Neural cell (in vitro differentiated cells): ENCODE data around the gene PHACTR3. TPM values are rescaled to one million over a fixed set of nuclear protein-coding genes. Genes with fewer than 3 reads are reported as not detected.

Experiments used
- H2AFZ ChIP-seq: fragments of 200-600, 300-800 bp; sonication (generic), shearing (Covaris generic); 2 replicates; pipeline ENCODE4 v1.6.0; 2014; ENCODE audit warnings: low read depth, mild to moderate bottlenecking, antibody characterized with exemption, low read length, moderate library complexity
- H3F3A ChIP-seq: fragments of 200-600 bp; shearing (Covaris generic); 2 replicates; pipeline ENCODE4 v1.6.1; 2016; ENCODE audit warnings: mild to moderate bottlenecking, moderate library complexity, mixed read lengths, antibody characterized with exemption, low read length; ENCODE audit not compliant: insufficient read depth, poor library complexity, severe bottlenecking
- H3K27ac ChIP-seq: fragments of 200-600, 300-800 bp; sonication (generic), shearing (Covaris generic); 2 replicates; pipeline ENCODE4 v1.5.1; 2014; ENCODE audit warnings: mild to moderate bottlenecking, low read length, moderate library complexity
- H3K27me3 ChIP-seq: fragments of 300-800, 200-600 bp; sonication (generic), shearing (Covaris generic); 2 replicates; pipeline ENCODE4 v1.6.0; 2014; ENCODE audit warnings: mild to moderate bottlenecking, low read depth, low read length, moderate library complexity; ENCODE audit not compliant: insufficient read depth
- H3K36me3 ChIP-seq: fragments of 300-800, 200-600 bp; sonication (generic), shearing (Covaris generic); 2 replicates; pipeline ENCODE4 v1.5.1; 2014; ENCODE audit warnings: mild to moderate bottlenecking, antibody characterized with exemption, low read length, moderate library complexity; ENCODE audit not compliant: insufficient read depth
- H3K4me2 ChIP-seq: fragments of 300-800, 200-600 bp; sonication (generic), shearing (Covaris generic); 2 replicates; pipeline ENCODE4 v1.6.0; 2014; ENCODE audit warnings: mild to moderate bottlenecking, low read length
- H3K4me3 ChIP-seq: fragments of 300-800, 200-600 bp; sonication (generic), shearing (Covaris generic); 2 replicates; pipeline ENCODE4 v1.5.1; 2014; ENCODE audit warnings: mild to moderate bottlenecking, low read length, moderate library complexity
- H3K79me2 ChIP-seq: fragments of 200-600 bp; shearing (Covaris generic); replicated peaks from 2 replicates; pipeline ENCODE4 v1.6.0; 2014; ENCODE audit warnings: mild to moderate bottlenecking, low read length, moderate library complexity; ENCODE audit not compliant: insufficient read depth
- H3K9ac ChIP-seq: fragments of 300-800, 200-600 bp; sonication (generic), shearing (Covaris generic); 2 replicates; pipeline ENCODE4 v1.6.1; 2016; ENCODE audit warnings: mild to moderate bottlenecking, low read length, mixed read lengths
- H3K9me2 ChIP-seq: fragments of 200-600 bp; shearing (Covaris generic); 2 replicates; pipeline ENCODE4 v1.6.1; 2016; ENCODE audit warnings: mild to moderate bottlenecking, low read length, mixed read lengths; ENCODE audit not compliant: insufficient read depth
- H3K9me3 ChIP-seq: fragments of 200-600, 300-800 bp; sonication (generic), shearing (Covaris generic); 2 replicates; pipeline ENCODE4 v1.6.1; 2016; ENCODE audit warnings: mild to moderate bottlenecking, mixed run types, low read length, moderate library complexity, mixed read lengths
- H4K20me1 ChIP-seq: fragments of 200-600 bp; shearing (Covaris generic); 2 replicates; pipeline ENCODE4 v1.6.1; 2016; ENCODE audit warnings: mild to moderate bottlenecking, mixed run types; ENCODE audit not compliant: insufficient read depth
- EP300 ChIP-seq: fragments of 450-650 bp; conservative IDR thresholded peaks from 2 replicates; pipeline ENCODE4 v1.6.1; 2014; ENCODE audit warnings: antibody characterized with exemption, mild to moderate bottlenecking, moderate library complexity; ENCODE audit not compliant: poor library complexity, severe bottlenecking
- EZH2 ChIP-seq: fragments of 200-600, 300-800 bp; shearing (Covaris generic), sonication (generic); IDR thresholded peaks from 2 replicates; pipeline ENCODE4 v1.6.1; 2014; ENCODE audit warnings: antibody characterized with exemption, low read length, borderline replicate concordance, mild to moderate bottlenecking; ENCODE audit not compliant: insufficient read depth, poor library complexity, severe bottlenecking
- MXI1 ChIP-seq: fragments of 450-650 bp; conservative IDR thresholded peaks from 2 replicates; pipeline ENCODE4 v1.6.1; 2014; ENCODE audit warnings: antibody characterized with exemption, mild to moderate bottlenecking; ENCODE audit not compliant: poor library complexity, severe bottlenecking
- POLR2AphosphoS5 ChIP-seq: IDR thresholded peaks from 2 replicates; pipeline ENCODE4 v1.6.1; 2012
- RAD21 ChIP-seq: fragments of 450-650 bp; conservative IDR thresholded peaks from 2 replicates; pipeline ENCODE4 v1.6.1; 2014; ENCODE audit warnings: antibody characterized with exemption, mild to moderate bottlenecking, moderate library complexity
- SMC3 ChIP-seq: fragments of 450-650 bp; conservative IDR thresholded peaks from 2 replicates; pipeline ENCODE4 v1.6.1; 2014; ENCODE audit warnings: antibody characterized with exemption, mild to moderate bottlenecking, moderate library complexity; ENCODE audit not compliant: poor library complexity
- TAF1 ChIP-seq: IDR thresholded peaks from 2 replicates; pipeline ENCODE4 v1.6.1; 2012; ENCODE audit warnings: low read depth
- polyA plus RNA-seq: library from polyadenylated mRNA; depleted of rRNA; stranded (reverse); fragments of >200 nt; gene quantifications from 2 replicates; pipeline ENCODE4 v1.2.3, GENCODE V29; 2014
- TF ChIP-seq, protein P1 (sequence below): IDR thresholded peaks from 2 replicates; pipeline ENCODE4 v1.6.1; 2012; ENCODE audit warnings: borderline replicate concordance
- TF ChIP-seq, protein P2 (sequence below): fragments of 450-650 bp; IDR thresholded peaks from 2 replicates; pipeline ENCODE4 v1.5.1; 2014; ENCODE audit warnings: antibody characterized with exemption, mild to moderate bottlenecking, moderate library complexity; ENCODE audit not compliant: poor library complexity, severe bottlenecking

PHACTR3 gene
- polyA plus RNA-seq, 1 donor from 2014 or later = 1.3 TPM

DNA sequence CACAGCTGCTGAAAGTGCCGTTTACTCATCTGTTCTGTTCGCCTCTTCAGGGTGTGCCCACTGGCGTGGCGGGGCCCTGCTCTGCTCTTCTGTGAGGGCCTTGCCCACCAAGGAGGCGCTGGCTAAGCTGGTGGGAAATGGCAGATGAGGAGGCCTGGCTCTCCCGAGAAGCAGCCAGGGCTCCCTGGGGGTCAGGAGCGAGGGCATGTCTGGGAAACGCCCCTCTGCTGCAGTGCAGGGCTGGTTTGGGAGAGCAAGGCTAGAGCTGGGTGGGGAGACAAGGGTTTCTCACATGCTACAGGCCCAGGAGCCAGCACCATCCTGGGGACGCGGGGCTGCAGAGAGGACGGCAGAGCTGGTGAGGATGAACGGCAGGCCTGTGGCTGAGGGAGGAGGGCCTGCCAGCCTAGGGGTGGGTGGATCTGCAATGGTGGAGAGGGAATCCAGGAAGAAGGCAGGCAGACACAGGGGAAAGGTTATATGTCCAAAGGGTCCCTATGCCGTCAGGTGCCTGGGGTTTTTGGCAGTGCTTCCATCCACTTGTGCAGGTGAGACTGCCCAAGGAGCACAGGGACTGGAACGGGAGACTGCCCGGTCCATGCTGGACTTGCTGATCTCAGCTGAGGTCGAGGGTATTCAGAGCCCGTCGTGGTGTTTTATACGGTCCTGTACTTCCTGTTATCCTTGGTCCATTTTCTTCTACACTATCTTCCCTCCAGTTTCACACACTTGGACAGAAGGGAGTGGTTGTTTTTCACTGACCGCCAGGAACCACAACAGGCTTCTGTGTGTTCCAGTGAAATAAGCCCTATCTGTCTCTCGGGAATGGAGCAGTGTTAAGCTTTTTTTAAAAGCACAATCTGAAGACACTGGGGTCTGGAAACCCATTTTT lies 209.9 kb downstream of the PHACTR3 start:
- Histone ChIP-seq H2AFZ (no peak overlapping the region), H3K9me2 (no peaks in the 10 kb centered on the region), H3F3A (no peaks in the 10 kb centered on the region), H3K27ac (no peak overlapping the region), H4K20me1 (no peaks in the 10 kb centered on the region), H3K79me2 (no peaks in the 10 kb centered on the region), H3K4me2 (no peak overlapping the region), H3K4me3 (no peak overlapping the region), H3K27me3 (no peaks in the 10 kb centered on the region), H3K9me3 (peaks cover 12% of the 10 kb centered on the region), H3K36me3 (no peaks in the 10 kb centered on the region), H3K9ac (no peak overlapping the region)
- no peak for TF ChIP-seq MXI1
- TF ChIP-seq, protein P1, sequence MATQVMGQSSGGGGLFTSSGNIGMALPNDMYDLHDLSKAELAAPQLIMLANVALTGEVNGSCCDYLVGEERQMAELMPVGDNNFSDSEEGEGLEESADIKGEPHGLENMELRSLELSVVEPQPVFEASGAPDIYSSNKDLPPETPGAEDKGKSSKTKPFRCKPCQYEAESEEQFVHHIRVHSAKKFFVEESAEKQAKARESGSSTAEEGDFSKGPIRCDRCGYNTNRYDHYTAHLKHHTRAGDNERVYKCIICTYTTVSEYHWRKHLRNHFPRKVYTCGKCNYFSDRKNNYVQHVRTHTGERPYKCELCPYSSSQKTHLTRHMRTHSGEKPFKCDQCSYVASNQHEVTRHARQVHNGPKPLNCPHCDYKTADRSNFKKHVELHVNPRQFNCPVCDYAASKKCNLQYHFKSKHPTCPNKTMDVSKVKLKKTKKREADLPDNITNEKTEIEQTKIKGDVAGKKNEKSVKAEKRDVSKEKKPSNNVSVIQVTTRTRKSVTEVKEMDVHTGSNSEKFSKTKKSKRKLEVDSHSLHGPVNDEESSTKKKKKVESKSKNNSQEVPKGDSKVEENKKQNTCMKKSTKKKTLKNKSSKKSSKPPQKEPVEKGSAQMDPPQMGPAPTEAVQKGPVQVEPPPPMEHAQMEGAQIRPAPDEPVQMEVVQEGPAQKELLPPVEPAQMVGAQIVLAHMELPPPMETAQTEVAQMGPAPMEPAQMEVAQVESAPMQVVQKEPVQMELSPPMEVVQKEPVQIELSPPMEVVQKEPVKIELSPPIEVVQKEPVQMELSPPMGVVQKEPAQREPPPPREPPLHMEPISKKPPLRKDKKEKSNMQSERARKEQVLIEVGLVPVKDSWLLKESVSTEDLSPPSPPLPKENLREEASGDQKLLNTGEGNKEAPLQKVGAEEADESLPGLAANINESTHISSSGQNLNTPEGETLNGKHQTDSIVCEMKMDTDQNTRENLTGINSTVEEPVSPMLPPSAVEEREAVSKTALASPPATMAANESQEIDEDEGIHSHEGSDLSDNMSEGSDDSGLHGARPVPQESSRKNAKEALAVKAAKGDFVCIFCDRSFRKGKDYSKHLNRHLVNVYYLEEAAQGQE = no peak
- no peak for TF ChIP-seq POLR2AphosphoS5
- no peak for TF ChIP-seq RAD21
- TF ChIP-seq TAF1 = no peak
- no peak for TF ChIP-seq SMC3
- TF ChIP-seq EZH2 = no peak
- TF ChIP-seq, protein P2, sequence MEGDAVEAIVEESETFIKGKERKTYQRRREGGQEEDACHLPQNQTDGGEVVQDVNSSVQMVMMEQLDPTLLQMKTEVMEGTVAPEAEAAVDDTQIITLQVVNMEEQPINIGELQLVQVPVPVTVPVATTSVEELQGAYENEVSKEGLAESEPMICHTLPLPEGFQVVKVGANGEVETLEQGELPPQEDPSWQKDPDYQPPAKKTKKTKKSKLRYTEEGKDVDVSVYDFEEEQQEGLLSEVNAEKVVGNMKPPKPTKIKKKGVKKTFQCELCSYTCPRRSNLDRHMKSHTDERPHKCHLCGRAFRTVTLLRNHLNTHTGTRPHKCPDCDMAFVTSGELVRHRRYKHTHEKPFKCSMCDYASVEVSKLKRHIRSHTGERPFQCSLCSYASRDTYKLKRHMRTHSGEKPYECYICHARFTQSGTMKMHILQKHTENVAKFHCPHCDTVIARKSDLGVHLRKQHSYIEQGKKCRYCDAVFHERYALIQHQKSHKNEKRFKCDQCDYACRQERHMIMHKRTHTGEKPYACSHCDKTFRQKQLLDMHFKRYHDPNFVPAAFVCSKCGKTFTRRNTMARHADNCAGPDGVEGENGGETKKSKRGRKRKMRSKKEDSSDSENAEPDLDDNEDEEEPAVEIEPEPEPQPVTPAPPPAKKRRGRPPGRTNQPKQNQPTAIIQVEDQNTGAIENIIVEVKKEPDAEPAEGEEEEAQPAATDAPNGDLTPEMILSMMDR = no peak
- no peak for TF ChIP-seq EP300

DNA sequence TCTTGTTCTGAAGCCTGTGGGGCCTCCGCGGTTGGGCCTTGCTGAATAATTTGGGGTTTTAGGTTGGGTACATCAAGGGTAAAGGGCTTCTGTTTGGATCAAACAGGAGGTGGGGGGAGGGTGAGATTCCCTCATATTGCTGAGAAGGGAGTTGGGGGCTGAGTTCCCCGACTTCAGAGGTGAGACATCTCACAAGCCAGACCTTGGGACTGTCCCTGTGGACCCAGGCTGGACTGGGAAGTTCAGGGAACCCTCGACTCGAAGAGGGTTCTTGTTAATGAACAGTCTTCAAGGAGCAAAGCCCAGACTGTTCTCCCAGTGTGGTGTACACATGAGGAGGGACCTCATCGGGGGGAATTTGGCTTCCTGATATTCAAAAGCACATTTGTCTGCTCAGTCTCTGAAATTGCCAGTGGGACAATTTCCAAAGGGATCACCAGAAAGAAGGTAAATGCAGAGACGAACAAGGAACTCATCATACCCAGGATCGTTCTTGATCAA lies 210.6 kb downstream of the PHACTR3 start:
- TF ChIP-seq EZH2 (no peak), MXI1 (no peak), RAD21 (no peak), EP300 (no peak), SMC3 (no peak), POLR2AphosphoS5 (no peak), TAF1 (no peak)
- TF ChIP-seq, protein P1 = no peak
- TF ChIP-seq, protein P2 = no peak
- no peaks in the 10 kb centered on the region for H4K20me1 ChIP-seq
- H3K27ac ChIP-seq = no peak overlapping the region
- no peak overlapping the region for H3K4me2 ChIP-seq
- H3K4me3 ChIP-seq = no peak overlapping the region
- no peak overlapping the region for H3K9ac ChIP-seq
- H3F3A ChIP-seq = no peaks in the 10 kb centered on the region
- H3K36me3 ChIP-seq = no peaks in the 10 kb centered on the region
- no peaks in the 10 kb centered on the region for H3K27me3 ChIP-seq
- no peak overlapping the region for H2AFZ ChIP-seq
- H3K9me3 ChIP-seq = peaks cover 12% of the 10 kb centered on the region
- no peaks in the 10 kb centered on the region for H3K79me2 ChIP-seq
- H3K9me2 ChIP-seq = no peaks in the 10 kb centered on the region
